Endometrial microvascular endothelial cells (primary cell): ENCODE data around the gene C4orf50. TPM values are rescaled to one million over a fixed set of nuclear protein-coding genes. Genes with fewer than 3 reads are reported as not detected.

Experiments used
- in situ Hi-C: cut with HindIII; loops from 2 replicates; pipeline ENCODE4 v1.10.0; 2017; ENCODE audit warnings: low sequenced_read_pairs, low pct_unique_long_range_greater_than_20kb; ENCODE audit errors: inconsistent ontology term
- total RNA-seq: library from RNA; depleted of rRNA; stranded (reverse); fragments of >200 nt; gene quantifications from one replicate; pipeline ENCODE4 v1.2.3, GENCODE V29; 2015; ENCODE audit errors: inconsistent ontology term

Gene C4orf50
- total RNA-seq, 1 donor from 2014 or later, result not detected

DNA sequence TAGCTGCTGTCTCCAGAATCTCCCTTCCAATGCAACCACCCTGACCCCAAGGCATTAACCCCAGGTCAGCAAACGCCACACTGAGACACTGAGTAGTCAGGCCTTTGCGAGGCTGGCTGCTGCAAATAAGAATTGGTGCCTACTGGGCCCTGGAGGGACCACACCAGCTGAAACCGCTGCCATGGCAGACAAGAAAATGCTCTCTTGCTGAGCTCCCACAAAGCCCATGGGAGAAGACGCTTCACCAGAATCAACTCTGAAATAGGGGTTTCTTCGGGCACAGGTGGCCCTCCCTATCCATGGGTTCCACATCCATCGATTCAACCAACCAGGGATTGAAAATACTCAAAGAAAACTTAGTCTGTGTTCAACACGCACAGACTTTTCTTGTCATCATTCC is 98.7 kb downstream of the C4orf50 start:
- in situ Hi-C loops, result no loop called here

- in situ Hi-C loops, result no loop called here
Measured at GRCh38 chr4:5919044-5919443, 99.2 kb downstream of the C4orf50 start.

- in situ Hi-C loops, result no loop called here
Measured at GRCh38 chr4:5918331-5918985, 99.8 kb downstream of the C4orf50 start.

DNA sequence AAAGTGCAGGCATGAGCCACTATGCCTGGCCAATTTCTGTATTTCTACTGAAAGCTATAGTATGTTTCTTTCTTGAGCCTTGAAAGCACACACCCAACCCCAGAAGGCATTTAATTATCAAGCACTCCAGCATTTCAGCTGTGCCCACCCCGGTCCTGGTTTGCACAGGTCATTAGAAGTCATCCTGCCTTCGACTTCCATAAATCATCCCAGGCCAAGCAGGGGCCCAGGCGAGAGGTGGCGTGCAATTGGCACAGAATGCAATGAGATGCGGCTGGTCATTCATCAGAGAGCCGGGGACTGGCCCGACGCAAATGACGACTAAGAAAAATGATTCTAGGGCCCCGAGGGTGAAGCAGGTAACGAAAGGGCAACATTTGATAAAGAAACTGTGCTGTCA is 100.6 kb downstream of the C4orf50 start:
- in situ Hi-C loops, result no loop called here

- in situ Hi-C loops, result no loop called here
Measured at GRCh38 chr4:5916229-5916628, 102.0 kb downstream of the C4orf50 start.

- in situ Hi-C loops, result no loop called here
Measured at GRCh38 chr4:5913454-5913853, 104.8 kb downstream of the C4orf50 start.

DNA sequence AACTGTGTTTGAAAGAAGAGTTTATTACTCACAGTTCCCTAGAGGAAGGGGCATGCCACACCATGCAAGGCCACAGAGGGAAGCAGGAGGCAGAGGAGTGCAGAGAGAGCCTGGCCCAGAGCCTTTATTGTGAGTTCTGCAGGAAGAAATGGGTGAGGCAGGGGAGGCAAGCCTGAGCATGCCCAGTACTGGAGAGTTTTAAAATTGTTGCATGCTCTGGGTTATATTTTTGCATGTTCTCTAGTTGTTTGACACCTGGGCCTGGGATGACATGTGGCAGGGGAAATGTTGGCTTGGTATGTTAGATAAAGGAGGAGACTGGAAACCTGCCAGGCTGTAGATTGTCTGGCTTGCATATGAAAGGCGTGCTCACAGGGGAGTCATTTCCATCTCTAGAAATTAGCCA is 105.6 kb downstream of the C4orf50 start:
- in situ Hi-C loops, result no loop called here

- in situ Hi-C loops, result no loop called here
Measured at GRCh38 chr4:5908876-5909427, 109.3 kb downstream of the C4orf50 start.

DNA sequence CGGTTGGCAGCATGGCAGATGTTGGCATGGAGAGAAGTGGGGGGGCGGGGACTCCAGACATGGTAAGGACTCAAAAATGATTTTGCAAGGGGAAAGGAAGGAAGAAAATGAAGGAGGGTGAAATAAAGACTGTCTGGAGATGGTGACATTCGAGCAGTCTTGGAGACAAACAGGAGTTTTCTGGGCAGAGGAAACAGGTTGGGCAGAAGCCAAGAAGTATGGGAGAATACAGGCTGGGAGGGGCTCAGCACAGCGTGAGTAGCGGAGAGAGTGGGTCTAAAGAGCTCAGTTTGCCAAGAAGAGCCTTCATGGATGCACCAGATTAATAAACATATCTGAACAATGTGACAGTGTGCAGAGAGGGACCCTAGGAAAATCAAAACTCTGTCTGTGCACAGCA is 112.0 kb downstream of the C4orf50 start:
- in situ Hi-C loops, result no loop called here

- in situ Hi-C loops, result no loop called here
Measured at GRCh38 chr4:5905714-5906113, 112.5 kb downstream of the C4orf50 start.

DNA sequence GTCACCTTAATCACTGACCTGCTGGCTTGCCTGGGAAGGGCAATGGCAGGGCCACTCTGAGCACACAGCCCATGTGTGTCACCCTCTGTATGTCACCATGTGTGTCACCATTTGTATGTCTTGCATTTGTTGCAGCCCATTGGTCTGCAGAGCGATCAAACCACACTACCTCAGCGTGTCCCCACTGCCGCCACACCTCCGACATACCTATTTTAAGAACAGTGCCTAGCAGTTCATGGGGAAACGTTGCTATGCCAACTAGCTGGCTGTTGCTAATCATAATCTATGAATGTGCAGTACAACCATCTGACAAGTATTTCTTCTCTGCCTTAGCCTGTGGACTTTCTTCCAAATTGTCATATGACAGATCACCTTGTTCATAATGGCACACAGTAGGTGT is 117.4 kb downstream of the C4orf50 start:
- in situ Hi-C loops, result no loop called here

DNA sequence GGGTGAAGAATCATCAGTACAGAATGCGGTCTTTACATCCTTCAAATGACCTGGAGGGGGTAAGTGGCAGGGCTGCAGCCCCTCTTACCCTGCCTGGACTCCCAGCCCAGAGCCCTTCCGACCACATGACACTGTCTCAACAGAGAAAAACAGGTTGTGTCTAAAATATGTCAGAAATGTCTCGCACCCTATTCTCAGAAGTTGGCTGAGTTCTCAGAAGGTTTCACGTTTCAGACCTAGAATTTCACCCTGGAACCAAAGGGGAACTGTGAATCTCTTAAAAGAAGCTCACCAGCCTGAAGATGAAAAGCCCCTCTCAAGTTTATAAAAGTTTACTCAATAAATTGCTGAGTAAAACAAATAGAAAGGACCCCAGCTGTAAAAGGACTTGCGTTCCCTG is 118.3 kb downstream of the C4orf50 start:
- in situ Hi-C loops, result no loop called here

DNA sequence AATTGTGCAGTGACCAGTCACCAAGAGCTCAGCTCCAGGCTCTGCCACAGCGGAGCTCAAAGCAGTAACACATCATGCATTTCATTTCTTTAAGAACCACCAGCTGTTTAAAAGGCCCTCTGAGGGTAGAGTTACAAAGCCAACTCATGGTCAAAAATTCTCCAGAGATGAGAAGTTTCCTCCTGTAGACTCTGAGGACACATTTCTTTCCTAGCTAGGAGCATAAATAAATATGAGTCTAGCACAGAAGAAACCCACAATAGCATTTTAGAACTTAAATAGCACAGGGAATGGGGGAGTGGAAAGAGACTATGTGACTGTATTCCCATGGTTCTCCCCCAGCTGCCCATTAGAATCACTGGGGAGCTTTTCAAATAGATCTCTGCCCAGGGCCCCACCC is 118.8 kb downstream of the C4orf50 start:
- in situ Hi-C loops, result no loop called here

DNA sequence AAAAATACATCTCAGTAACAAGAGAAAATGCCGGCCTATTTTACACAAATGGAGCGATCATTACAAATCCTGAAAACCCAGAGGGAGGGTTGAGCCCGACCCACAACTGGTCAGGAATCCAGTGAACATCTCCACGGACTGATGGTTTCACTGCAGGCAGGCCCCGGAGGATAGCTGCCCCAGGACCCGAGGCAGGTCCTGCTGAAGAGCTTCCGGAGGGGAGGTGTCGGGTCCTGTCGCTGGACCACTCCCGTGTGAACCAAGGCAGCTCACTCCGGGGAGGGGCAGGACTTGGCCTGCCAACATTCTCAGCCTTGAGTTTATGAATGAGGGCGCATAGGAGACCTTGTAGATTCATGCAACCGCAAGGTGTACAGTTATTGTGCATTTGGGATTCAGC is 120.6 kb downstream of the C4orf50 start:
- in situ Hi-C loops, result no loop called here

GRCh38 chr4:5895287-5895686 is 122.9 kb downstream of the C4orf50 start:
- in situ Hi-C loops, result no loop called here

GRCh38 chr4:5894266-5894665 is 124.0 kb downstream of the C4orf50 start:
- in situ Hi-C loops, result no loop called here

- in situ Hi-C loops, result no loop called here
Measured at GRCh38 chr4:5893591-5893990, 124.6 kb downstream of the C4orf50 start.

GRCh38 chr4:5893004-5893580 is 125.1 kb downstream of the C4orf50 start, which contains the start of gene CRMP1:
TSS of gene CRMP1 (minus strand) at chr4:5893086. CDS start at chr4:5892969, 117 bp downstream.
- in situ Hi-C loops, result no loop called here

- in situ Hi-C loops, result no loop called here
Measured at GRCh38 chr4:5892323-5893003, 125.8 kb downstream of the C4orf50 start.
